HG02973 (cell line): Measurements from ENCODE around the gene PWWP2B.

Source experiments
- ATAC-seq: cut with Tn5 transposase; IDR thresholded peaks from one replicate; pipeline ENCODE4 v1.9.1; 2021; ENCODE audit warnings: moderate library complexity; ENCODE audit not compliant: unreplicated experiment

The PWWP2B gene

DNA sequence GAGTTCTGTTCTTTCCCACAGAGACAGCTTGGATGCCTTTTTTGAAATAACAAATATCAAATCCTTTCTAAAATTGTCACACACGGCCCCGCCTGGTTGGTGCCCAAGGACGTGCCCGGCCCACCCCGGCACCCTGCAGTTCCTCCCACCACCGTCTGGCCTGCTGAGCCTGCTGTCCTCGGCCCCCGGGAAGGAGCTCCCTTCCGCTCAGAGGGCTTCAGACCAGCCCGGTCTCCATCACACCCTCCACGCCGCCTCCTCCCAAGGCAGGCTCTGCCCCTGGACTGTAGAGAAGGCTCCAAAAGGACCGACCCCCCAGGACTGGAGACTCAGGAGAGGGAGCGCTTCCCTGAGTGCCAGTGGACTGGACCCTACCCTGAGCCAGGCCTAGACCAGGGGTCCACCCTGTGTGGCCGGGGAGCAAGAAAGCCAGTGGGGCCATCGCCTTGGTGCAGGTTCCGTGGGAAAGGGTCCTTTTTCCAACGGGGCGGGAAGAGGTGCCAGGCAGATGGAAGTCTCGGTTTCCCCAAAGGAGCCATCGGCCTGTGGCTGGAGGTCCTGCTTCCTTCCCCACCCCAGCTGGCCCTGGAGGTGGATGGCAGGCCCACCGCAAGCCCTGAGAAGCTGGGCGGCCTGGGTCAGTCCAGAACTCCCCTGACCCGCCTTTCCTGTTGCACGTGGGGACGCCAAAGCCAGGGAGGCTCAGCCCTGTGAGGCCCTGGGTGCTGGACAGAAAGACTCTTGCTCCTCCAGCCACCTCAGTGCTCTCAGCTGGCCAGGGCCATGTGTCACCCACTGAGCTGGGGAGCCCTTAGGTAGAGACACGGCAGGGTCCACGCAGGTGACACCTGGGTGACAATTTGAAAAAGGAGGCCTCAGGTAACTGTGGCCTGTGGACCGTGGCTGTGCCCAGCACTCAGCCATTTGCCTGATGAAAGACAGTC is 69.8 kb downstream of the PWWP2B start:
- no peak for ATAC-seq
